Measurements from ENCODE around the gene PDE6B. TPM values are rescaled to one million over a fixed set of nuclear protein-coding genes. Genes with fewer than 3 reads are reported as not detected.
A peak's percentile ranks its signal among the peaks of the same experiment; 100 is the strongest.

Gene PDE6B
- polyA plus RNA-seq, 2 of the 4 experiments (the other 2 are of a cell fraction) = not detected

- no peaks in the 10 kb centered on the region for H3K9me3 ChIP-seq
- FAIRE-seq = no peak
- peak overlapping the region; percentile 76 to 98 for H3K27ac ChIP-seq
- peak overlapping the region; percentile 20; the same call in 2 of the 3 replicates for H3K4me3 ChIP-seq
- ChIA-PET CTCF (interaction anchor here (1.2 kb wide), 1 partner anchor 55 kb away, joined by 5 read pairs; no protein-coding TSS in a partner anchor), POLR2A (interaction anchor here (1.0 to 1.3 kb wide), 2 partner anchors 8 to 13 kb away, joined by 4 to 10 read pairs; partner anchors contain the start of genes ATP5ME and MYL5)
- peak; percentile 87 to 91 for DNase-seq (ENCODE audit: low read depth in 1 of 2, low spot score in 1 of 2)
- peaks cover 23% of the 10 kb centered on the region for H3K4me1 ChIP-seq
- 4% methylated on average over 11 of the region's 38 CpGs for WGBS (ENCODE audit: missing lambda C conversion rate)
- peak; percentile 83 to 90 for ATAC-seq
- peak overlapping the region; percentile 74 for H3K4me2 ChIP-seq
- TF ChIP-seq ZNF302 (CRISPR knock-in tag; IDR thresholded peaks at IDR 0.05) (no peak), TFCP2L1 (CRISPR knock-in tag; IDR thresholded peaks at IDR 0.05) (no peak), MAZ (IDR thresholded peaks at IDR 0.05; ENCODE audit: borderline replicate concordance, low read depth, low read length) (no peak), SREBF2 (IDR thresholded peaks at IDR 0.05) (no peak), ATOH8 (CRISPR knock-in tag; IDR thresholded peaks at IDR 0.05; ENCODE audit: low read depth) (no peak), ESRRA (IDR thresholded peaks at IDR 0.05; ENCODE audit: borderline replicate concordance, low read length) (peak; percentile 75), FOSL2 (IDR thresholded peaks at IDR 0.05) (0 out of 2 replicates have a peak, but pooled peaks have one; percentile 5), FOSL2 (CRISPR knock-in tag; IDR thresholded peaks at IDR 0.05) (peak; percentile 68), GATA3 (IDR thresholded peaks at IDR 0.05; ENCODE audit: borderline replicate concordance) (no peak), EHF (CRISPR knock-in tag; IDR thresholded peaks at IDR 0.05) (no peak), NPAS2 (CRISPR knock-in tag; IDR thresholded peaks at IDR 0.05; ENCODE audit: borderline replicate concordance) (no peak), CHD2 (IDR thresholded peaks at IDR 0.05; ENCODE audit: low read length, partially characterized antibody) (no peak), CBX8 (IDR thresholded peaks at IDR 0.05) (no peak), ZC3H11A (IDR thresholded peaks at IDR 0.05) (no peak), MYC (IDR thresholded peaks at IDR 0.05; ENCODE audit: borderline replicate concordance, low read length) (no peak), JUN (IDR thresholded peaks at IDR 0.05) (peak in 1 of 2 experiments; percentile 46; a peak in 2 of 5 replicates), JUNB (IDR thresholded peaks at IDR 0.05) (no peak), E2F6 (IDR thresholded peaks at IDR 0.05; ENCODE audit: borderline replicate concordance, low read depth) (0 out of 2 replicates have a peak, but pooled peaks have one; percentile 15), POLR2A (IDR thresholded peaks at IDR 0.05; ENCODE audit: low read length) (peak; percentile 52), SMC3 (IDR thresholded peaks at IDR 0.05) (no peak), TP53 (CRISPR knock-in tag; IDR thresholded peaks at IDR 0.05) (no peak), FOXS1 (CRISPR knock-in tag; IDR thresholded peaks at IDR 0.05) (no peak), RAD21 (conservative IDR thresholded peaks at IDR 0.05 in 1 of 2, IDR thresholded peaks at IDR 0.05 in 1 of 2) (no peak), RFX5 (IDR thresholded peaks at IDR 0.05) (no peak), EP300 (IDR thresholded peaks at IDR 0.05) (no peak), CTCF (IDR thresholded peaks at IDR 0.05) (no peak), NFE2L2 (conservative IDR thresholded peaks at IDR 0.05; ENCODE audit: low read length) (no peak), MAX (IDR thresholded peaks at IDR 0.05) (no peak; the same call in 1 of the 2 replicates), HMGXB4 (CRISPR knock-in tag; IDR thresholded peaks at IDR 0.05; ENCODE audit: borderline replicate concordance) (no peak), RNF2 (IDR thresholded peaks at IDR 0.05; ENCODE audit: borderline replicate concordance, low read depth) (no peak), CEBPB (IDR thresholded peaks at IDR 0.05) (peak; percentile 7 to 44; a peak in 2 of 4 replicates), HDAC2 (IDR thresholded peaks at IDR 0.05) (no peak)
Observed at GRCh38 chr4:687048-687970, 61.9 kb downstream of the PDE6B start.
